Right lobe of liver (tissue), 6 donors: ENCODE data around the gene DLL1. TPM values are rescaled to one million over a fixed set of nuclear protein-coding genes. Genes with fewer than 3 reads are reported as not detected.
A peak's percentile ranks its signal among the peaks of the same experiment; 100 is the strongest.

Experiments used
- ATAC-seq, 4 donors: fragments of 200-7000 bp; cut with Tn5 transposase; one replicate each; pipeline ENCODE4 v1.9.1; 2020; ENCODE audit warnings: mild to moderate bottlenecking in 4 of 4, moderate library complexity in 4 of 4
- DNase-seq, 3 donors: peaks; one replicate each; pipeline ENCODE4 v3.0.0-alpha.2; 2020
- H3K27ac ChIP-seq, 3 donors: fragments of 200-600 bp; one replicate each; pipeline ENCODE4 v1.8.0; 2022
- H3K27me3 ChIP-seq, 2 donors: fragments of 200-600 bp; one replicate each; pipeline ENCODE4 v1.8.0; 2022
- H3K36me3 ChIP-seq, 4 donors: fragments of 200-600 bp; sonication (generic) in 1 of 4; one replicate each; pipeline versions ENCODE4 v1.5.1 to v1.8.0; 2017 to 2022; ENCODE audit warnings: control low read depth in 1 of 4
- H3K4me1 ChIP-seq, 4 donors: fragments of 200-600 bp; sonication (generic) in 1 of 4; one replicate each; pipeline versions ENCODE4 v1.5.1 to v1.8.0; 2017 to 2022; ENCODE audit warnings: control low read depth in 1 of 4
- H3K4me3 ChIP-seq, 3 donors: fragments of 200-600 bp; one replicate each; pipeline ENCODE4 v1.8.0; 2022
- H3K9me3 ChIP-seq, 4 donors: fragments of 200-600 bp; sonication (generic) in 1 of 4; one replicate each; pipeline versions ENCODE4 v1.5.1 to v1.8.0; 2017 to 2022; ENCODE audit warnings: control low read depth in 1 of 4
- CTCF ChIP-seq, 4 donors: fragments of 200-600 bp in 3 of 4; fragments of 450-650 bp in 1 of 4; IDR thresholded peaks; one replicate each; pipeline versions ENCODE4 v1.5.1 to v1.8.0; 2016 to 2022; ENCODE audit warnings: antibody characterized with exemption in 4 of 4, mild to moderate bottlenecking in 2 of 4
- POLR2A ChIP-seq: fragments of 450-650 bp; IDR thresholded peaks from one replicate; pipeline ENCODE4 v1.6.1; 2017; ENCODE audit warnings: antibody characterized with exemption, mild to moderate bottlenecking
- WGBS: methylation state at CpG from one replicate; pipeline ENCODE4 v1.1.6; 2018; ENCODE audit warnings: low coverage, low lambda C conversion rate; ENCODE audit not compliant: insufficient coverage; ENCODE audit errors: missing lambda C conversion rate; 5-methylcytosine and 5-hydroxymethylcytosine counted together
- intact Hi-C, 2 donors: fragments of 100-400 bp; cut with DNase I; formaldehyde crosslinking; loops; one replicate each; pipeline versions ENCODE4 v1.11.2 to v1.14.1; 2022
- total RNA-seq, 6 experiments: library from RNA; depleted of rRNA in 2 of 6; stranded (reverse); fragments of >200 nt in 2 of 6; fragmentation: NEBNext Ultra II Directional in 3 of 6; extraction: Animal tissue kit (Norgen Biotek cat#: 25700) in 3 of 6; gene quantifications; one replicate each; pipeline versions ENCODE4 v1.1.0 to v1.2.4, GENCODE V29; 2016 to 2023
- donor health status: DM: no; HTN: yes; CAD: no.
- donor health status: DM: no; HTN: no; CAD: no.
- donor health status: DM: no; HTN: no; CAD: no.
- donor health status: DM: no; HTN: yes; CAD: no.
- donor health status: DM: no; HTN: yes; CAD: no.

The DLL1 gene
- total RNA-seq, 6 experiments from 2014 or later: 2.0 to 9.6 (median 3.4) TPM

- peak; percentile 38 to 69 (median 48) for ATAC-seq
- no peak overlapping the region for H3K4me3 ChIP-seq
- WGBS: 78% methylated on average over 18 of the region's 32 CpGs
These were observed 19.0 kb downstream of the DLL1 start for GRCh38 chr6:170271771-170272314.

GRCh38 chr6:170270984-170271593, 19.8 kb downstream of the DLL1 start:
- DNase-seq (peak in 2 of 3 donors; percentile 9 to 37), ATAC-seq (no peak)
- intact Hi-C loops: no loop called here
- Histone ChIP-seq H3K9me3 (no peaks in the 10 kb centered on the region), H3K27ac (no peak overlapping the region), H3K27me3 (no peaks in the 10 kb centered on the region), H3K4me3 (no peak overlapping the region), H3K36me3 (no peaks in the 10 kb centered on the region), H3K4me1 (peaks cover 0 to 3% (median under 1%) of the 10 kb centered on the region in 4 donors)
- 81% methylated on average over 7 of the region's 19 CpGs for WGBS
- TF ChIP-seq CTCF (IDR thresholded peaks at IDR 0.05): no peak
- TF ChIP-seq POLR2A: no peak

More at GRCh38 chr6:170271771-170272314, 19.0 kb downstream of the DLL1 start:
- no peaks in the 10 kb centered on the region for H3K9me3 ChIP-seq
- H3K27ac ChIP-seq: no peak overlapping the region
- H3K4me1 ChIP-seq: peaks cover 0 to 7% (median 2%) of the 10 kb centered on the region in 4 donors
- H3K36me3 ChIP-seq: no peaks in the 10 kb centered on the region
- TF ChIP-seq POLR2A (no peak), CTCF (IDR thresholded peaks at IDR 0.05) (no peak)
- DNase-seq: peak in 2 of 3 donors; percentile 65 to 78
- intact Hi-C loops: no loop called here
- H3K27me3 ChIP-seq: no peaks in the 10 kb centered on the region

DNA sequence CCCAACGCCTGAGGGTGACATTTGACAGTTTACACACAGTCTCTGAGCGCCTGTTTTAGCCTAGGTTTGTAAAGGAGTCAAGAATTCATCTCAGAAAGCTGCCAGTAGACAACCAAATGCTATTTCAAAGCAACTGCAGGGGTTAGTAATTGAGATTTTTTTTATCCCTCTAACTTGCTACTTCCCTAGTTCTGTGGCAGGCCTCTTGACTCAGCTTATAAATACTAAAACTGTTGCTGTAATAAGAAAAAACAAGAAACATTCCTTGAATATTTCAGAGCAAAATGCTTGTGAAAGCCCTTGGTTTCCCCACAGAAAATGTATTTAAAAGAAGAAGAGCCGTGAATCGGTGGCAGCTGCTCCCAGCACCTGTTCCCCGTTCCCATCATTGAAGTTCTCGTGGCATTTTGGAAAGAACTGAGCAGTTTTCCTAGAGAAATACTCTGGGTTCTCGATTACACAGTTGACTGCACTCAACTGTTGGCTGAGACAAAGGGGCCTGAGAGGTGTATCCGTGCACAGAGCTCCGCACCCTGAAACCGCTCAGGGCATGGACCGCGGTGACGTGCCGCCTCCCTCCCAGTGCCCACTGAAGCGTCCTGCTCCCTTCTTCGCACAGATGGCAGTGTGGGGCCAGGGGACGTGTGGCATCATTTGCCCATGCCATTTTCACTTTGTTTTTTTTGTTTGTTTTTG, 20.9 kb downstream of the DLL1 start:
- 71% methylated on average over 12 of the region's 17 CpGs for WGBS
- ATAC-seq (no peak), DNase-seq (peak in 2 of 3 donors; percentile 14 to 39)
- no peak overlapping the region for H3K4me3 ChIP-seq
- H3K4me1 ChIP-seq: peaks cover 0 to 8% (median 1%) of the 10 kb centered on the region in 4 donors
- no peak overlapping the region for H3K27ac ChIP-seq
- no peaks in the 10 kb centered on the region for H3K9me3 ChIP-seq
- H3K27me3 ChIP-seq: no peaks in the 10 kb centered on the region
- TF ChIP-seq POLR2A (no peak), CTCF (IDR thresholded peaks at IDR 0.05) (no peak)
- H3K36me3 ChIP-seq: no peaks in the 10 kb centered on the region
- intact Hi-C loops: no loop called here

DNA sequence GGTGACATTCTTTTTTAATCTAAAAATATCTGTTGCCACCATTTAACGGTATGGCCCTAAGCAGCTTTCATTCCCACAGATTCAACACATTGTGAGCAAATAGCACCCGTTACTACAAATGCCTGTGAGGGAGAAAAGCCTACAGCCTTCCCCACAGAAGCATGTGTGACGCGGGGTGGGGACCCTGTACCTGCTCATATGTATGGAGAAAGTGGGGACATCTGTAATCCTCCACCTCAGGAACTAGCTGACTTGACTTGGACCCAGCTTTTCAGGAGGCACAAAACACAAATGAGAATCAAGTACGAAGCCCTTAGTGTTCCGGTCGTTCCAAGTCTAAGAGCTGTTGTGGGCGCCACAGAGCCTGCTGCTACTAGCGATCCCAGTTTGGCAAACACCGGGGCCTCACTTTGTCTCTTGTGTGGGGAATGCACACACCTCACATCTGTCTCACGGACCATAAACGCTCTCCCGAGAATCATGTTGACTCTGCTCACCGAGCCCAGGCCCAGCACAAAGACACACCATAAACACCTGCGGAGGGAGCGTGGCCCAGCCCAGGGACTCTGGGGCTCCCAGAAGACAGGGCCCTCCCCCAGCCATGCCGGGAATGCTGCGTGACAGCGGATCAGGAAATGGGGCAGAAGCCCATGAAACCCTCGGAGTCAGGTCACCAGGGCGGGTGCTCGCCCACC, 21.6 kb downstream of the DLL1 start:
- H3K36me3 ChIP-seq: no peaks in the 10 kb centered on the region
- peaks cover 0 to 8% (median 1%) of the 10 kb centered on the region in 4 donors for H3K4me1 ChIP-seq
- intact Hi-C loops: no loop called here
- H3K27me3 ChIP-seq: no peaks in the 10 kb centered on the region
- TF ChIP-seq POLR2A (no peak), CTCF (IDR thresholded peaks at IDR 0.05) (no peak)
- 93% methylated on average over 5 of the region's 22 CpGs for WGBS
- DNase-seq (peak in 1 of 3 donors; percentile 43), ATAC-seq (no peak)
- no peak overlapping the region for H3K27ac ChIP-seq
- H3K9me3 ChIP-seq: no peaks in the 10 kb centered on the region
- no peak overlapping the region for H3K4me3 ChIP-seq
